ENCODE results near the gene CYB5B. TPM values are rescaled to one million over a fixed set of nuclear protein-coding genes. Genes with fewer than 3 reads are reported as not detected.

Gene CYB5B
- total RNA-seq, 3 donors from 2014 or later = 28.2 to 48.0 (median 34.7) TPM

DNA sequence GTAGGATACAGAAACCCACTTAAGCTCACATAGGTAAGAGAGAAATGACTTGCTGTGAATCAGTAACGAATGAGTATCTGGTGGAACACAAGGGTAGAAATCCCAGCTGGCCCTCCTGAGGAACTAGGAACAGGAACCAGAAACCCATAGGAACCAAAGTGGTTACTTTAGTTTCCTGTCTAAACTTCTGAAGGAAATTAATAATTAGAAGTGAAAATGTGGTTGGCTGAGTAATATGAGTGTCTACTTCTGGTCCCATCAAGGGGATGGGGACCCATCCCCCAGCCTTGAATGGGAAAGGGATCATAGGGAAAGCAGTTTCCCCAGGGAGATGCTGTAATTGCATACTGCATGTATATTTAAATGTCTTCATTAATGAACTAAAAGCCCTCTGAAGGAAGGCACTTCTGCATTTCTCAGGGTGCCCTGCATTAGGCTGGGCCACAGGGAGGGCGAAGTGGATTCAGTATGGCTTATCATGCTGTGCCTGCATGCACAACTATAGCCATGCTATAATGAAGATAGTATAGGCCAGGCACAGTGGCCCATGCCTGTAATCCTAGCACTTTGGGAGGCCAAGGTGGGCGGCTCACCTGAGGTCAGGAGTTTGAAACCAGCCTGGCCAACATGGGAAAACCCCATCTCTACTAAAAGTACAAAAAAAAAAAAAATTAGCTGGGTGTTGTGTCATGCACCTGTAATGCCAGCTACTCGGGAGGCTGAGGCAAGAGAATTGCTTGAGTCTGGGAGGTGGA is 45.6 kb downstream of the CYB5B start:
- Histone ChIP-seq H3K27me3 (no peaks in the 10 kb centered on the region), H3K9me3 (no peaks in the 10 kb centered on the region), H3K36me3 (no peaks in the 10 kb centered on the region), H3K27ac (no peak overlapping the region), H3K4me3 (no peak overlapping the region), H3K4me1 (peaks cover 0 to 9% of the 10 kb centered on the region in 2 donors)
- TF ChIP-seq CTCF (IDR thresholded peaks at IDR 0.05) (no peak), POLR2A (IDR thresholded peaks at IDR 0.05) (no peak), POLR2AphosphoS5 (IDR thresholded peaks at IDR 0.05) (no peak)
- no peak for DNase-seq (ENCODE audit: low spot score in 2 of 2)
- intact Hi-C loops (cut with DNase I; ENCODE audit: low total_unique reads) = no loop called here

GRCh38 chr16:69471121-69471520 is 46.7 kb downstream of the CYB5B start:
- H3K27me3 ChIP-seq = no peaks in the 10 kb centered on the region

DNA sequence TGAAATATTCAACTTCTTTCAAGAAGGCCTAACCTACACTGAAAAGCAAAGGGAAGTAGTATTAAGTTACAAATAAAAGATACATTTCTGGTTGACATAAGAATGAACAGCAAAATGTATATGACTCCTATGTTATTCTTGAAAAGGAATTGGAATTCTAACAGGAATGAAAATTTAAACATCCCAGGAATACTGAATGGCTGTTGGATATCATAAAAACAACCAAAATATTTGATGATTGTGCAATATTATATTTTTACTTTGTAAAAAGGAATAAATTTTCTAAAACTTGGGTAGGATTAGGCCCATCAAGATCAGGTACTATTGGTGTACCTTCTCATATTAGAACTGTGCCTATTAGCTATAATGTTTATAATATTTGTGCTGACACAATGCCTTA is 50.0 kb downstream of the CYB5B start:
- no peak for TF ChIP-seq POLR2AphosphoS5 (IDR thresholded peaks at IDR 0.05)
- TF ChIP-seq POLR2A (IDR thresholded peaks at IDR 0.05) = no peak
- TF ChIP-seq CTCF (IDR thresholded peaks at IDR 0.05) = no peak
- H3K27ac ChIP-seq = no peak overlapping the region
- no peaks in the 10 kb centered on the region for H3K36me3 ChIP-seq
- no peak overlapping the region for H3K4me3 ChIP-seq
- H3K27me3 ChIP-seq = no peaks in the 10 kb centered on the region
- no peak for DNase-seq (ENCODE audit: low spot score in 2 of 2)
- H3K4me1 ChIP-seq = no peaks in the 10 kb centered on the region
- H3K9me3 ChIP-seq = no peaks in the 10 kb centered on the region
- intact Hi-C loops (cut with DNase I; ENCODE audit: low total_unique reads) = no loop called here

More at GRCh38 chr16:69471121-69471520, 46.7 kb downstream of the CYB5B start:
- H3K36me3 ChIP-seq = no peaks in the 10 kb centered on the region
- H3K9me3 ChIP-seq = no peaks in the 10 kb centered on the region
- H3K4me1 ChIP-seq = peaks cover 0 to 9% of the 10 kb centered on the region in 2 donors
- intact Hi-C loops (cut with DNase I; ENCODE audit: low total_unique reads) = no loop called here
- no peak for TF ChIP-seq POLR2AphosphoS5 (IDR thresholded peaks at IDR 0.05)
- no peak for TF ChIP-seq CTCF (IDR thresholded peaks at IDR 0.05)
- no peak for TF ChIP-seq POLR2A (IDR thresholded peaks at IDR 0.05)
- H3K27ac ChIP-seq = no peak overlapping the region
- no peak for DNase-seq (ENCODE audit: low spot score in 2 of 2)
- H3K4me3 ChIP-seq = no peak overlapping the region

GRCh38 chr16:69476920-69477443 is 52.6 kb downstream of the CYB5B start:
- Histone ChIP-seq H3K4me3 (no peak overlapping the region), H3K27ac (peak overlapping the region in 1 of 2 donors; percentile 3), H3K36me3 (no peaks in the 10 kb centered on the region), H3K27me3 (no peaks in the 10 kb centered on the region), H3K9me3 (no peaks in the 10 kb centered on the region), H3K4me1 (peaks cover 3 to 7% of the 10 kb centered on the region in 2 donors)
- intact Hi-C loops (cut with DNase I; ENCODE audit: low total_unique reads) = no loop called here
- TF ChIP-seq POLR2AphosphoS5 (IDR thresholded peaks at IDR 0.05) (no peak), POLR2A (IDR thresholded peaks at IDR 0.05) (no peak), CTCF (IDR thresholded peaks at IDR 0.05) (no peak)
- DNase-seq (ENCODE audit: low spot score in 2 of 2) = no peak

- TF ChIP-seq POLR2AphosphoS5 (IDR thresholded peaks at IDR 0.05) (no peak), CTCF (IDR thresholded peaks at IDR 0.05) (no peak), POLR2A (IDR thresholded peaks at IDR 0.05) (no peak)
- no peak for DNase-seq (ENCODE audit: low spot score in 2 of 2)
- intact Hi-C loops (cut with DNase I; ENCODE audit: low total_unique reads) = no loop called here
- Histone ChIP-seq H3K4me1 (peaks cover 3 to 7% of the 10 kb centered on the region in 2 donors), H3K9me3 (no peaks in the 10 kb centered on the region), H3K36me3 (no peaks in the 10 kb centered on the region), H3K27ac (peak overlapping the region in 1 of 2 donors; percentile 3), H3K27me3 (no peaks in the 10 kb centered on the region), H3K4me3 (no peak overlapping the region)
These were observed 53.1 kb downstream of the CYB5B start for GRCh38 chr16:69477546-69477945.

Measured in breast epithelium (tissue), 4 donors.